Keratinocyte (primary cell): ENCODE measurements around the gene CYP20A1. TPM values are rescaled to one million over a fixed set of nuclear protein-coding genes. Genes with fewer than 3 reads are reported as not detected.
"Not testable (repeated sequence)": the region's sequence is repeated elsewhere in the genome, so short reads cannot be mapped to it uniquely, and the experiment has no call there.

Experiments used
- DNase-seq: peaks from one replicate; pipeline ENCODE4 v3.0.0-alpha.2; 2011; ENCODE audit warnings: low read depth, missing footprints, low spot score
- FAIRE-seq: peaks from 2 replicates; lab custom pipeline; 2011; peaks lifted over from hg19 to GRCh38; lab: Jason Lieb, UNC
- H2AFZ ChIP-seq: 2 replicates; pipeline ENCODE4 v1.6.0; 2012; ENCODE audit warnings: low read length, control low read depth, inconsistent platforms; ENCODE audit not compliant: control insufficient read depth
- H3K27ac ChIP-seq: 2 replicates; pipeline ENCODE4 v1.5.1; 2011; ENCODE audit warnings: low read length; ENCODE audit not compliant: control insufficient read depth, insufficient read depth
- H3K27me3 ChIP-seq: 3 replicates; pipeline ENCODE4 v1.6.0; 2011; ENCODE audit warnings: low read length; ENCODE audit not compliant: control insufficient read depth, insufficient read depth; ENCODE audit errors: extremely low read depth
- H3K36me3 ChIP-seq, 2 experiments: 2 replicates in 1 of 2; 3 replicates in 1 of 2; pipeline ENCODE4 v1.5.1; 2011; ENCODE audit warnings: low read length in 2 of 2, mild to moderate bottlenecking in 1 of 2; ENCODE audit not compliant: control insufficient read depth in 2 of 2, insufficient read depth in 2 of 2; ENCODE audit errors: extremely low read depth in 1 of 2
- H3K4me1 ChIP-seq: 3 replicates; pipeline ENCODE4 v1.5.1; 2011; ENCODE audit warnings: low read length; ENCODE audit not compliant: control insufficient read depth, insufficient read depth; ENCODE audit errors: extremely low read depth
- H3K4me2 ChIP-seq: 3 replicates; pipeline ENCODE4 v1.6.0; 2011; ENCODE audit warnings: low read depth, low read length; ENCODE audit not compliant: control insufficient read depth, insufficient read depth; ENCODE audit errors: extremely low read depth
- H3K4me3 ChIP-seq, 3 experiments: fragments of 200-600 bp in 1 of 3; sonication (generic) in 1 of 3; 2 replicates in 2 of 3; 3 replicates in 1 of 3; pipeline ENCODE4 v1.5.1; 2011 to 2016; ENCODE audit warnings: low read length in 3 of 3, mild to moderate bottlenecking in 3 of 3, control low read depth in 2 of 3, inconsistent platforms in 1 of 3, low read depth in 1 of 3, mixed read lengths in 1 of 3, mixed run types in 1 of 3, moderate library complexity in 1 of 3; ENCODE audit not compliant: control insufficient read depth in 2 of 3, insufficient read depth in 2 of 3; ENCODE audit errors: extremely low read depth in 1 of 3
- H3K79me2 ChIP-seq: 2 replicates; pipeline ENCODE4 v1.6.0; 2012; ENCODE audit warnings: low read length; ENCODE audit not compliant: control insufficient read depth, insufficient read depth
- H3K9ac ChIP-seq: 3 replicates; pipeline ENCODE4 v1.6.0; 2011; ENCODE audit warnings: low read length; ENCODE audit not compliant: control insufficient read depth, insufficient read depth; ENCODE audit errors: extremely low read depth
- H3K9me1 ChIP-seq: 3 replicates; pipeline ENCODE4 v1.6.0; 2011; ENCODE audit warnings: low read length; ENCODE audit not compliant: control insufficient read depth, insufficient read depth; ENCODE audit errors: extremely low read depth
- H3K9me3 ChIP-seq: 2 replicates; pipeline ENCODE4 v1.5.1; 2012; ENCODE audit warnings: low read depth, low read length; ENCODE audit not compliant: control insufficient read depth
- H4K20me1 ChIP-seq: 3 replicates; pipeline ENCODE4 v1.6.0; 2011; ENCODE audit warnings: low read length; ENCODE audit not compliant: control insufficient read depth, insufficient read depth; ENCODE audit errors: extremely low read depth
- EZH2 ChIP-seq: IDR thresholded peaks from one replicate; pipeline ENCODE4 v1.6.1; 2012; ENCODE audit warnings: inconsistent platforms, mild to moderate bottlenecking, low read length, moderate library complexity
- dilution Hi-C: fragments of 300-500 bp; cut with MboI; formaldehyde crosslinking; loops from one replicate; pipeline ENCODE4 v1.7.0; 2020; ENCODE audit warnings: low sequenced_read_pairs; ENCODE audit not compliant: extremely low pct_ligation_motif_present
- polyA plus RNA-seq, 5 experiments: library from polyadenylated mRNA; depleted of rRNA in 3 of 5; stranded (reverse) in 3 of 5; stranded (forward) in 1 of 5; unstranded in 1 of 5; fragments of >200 nt; gene quantifications; 1 replicate in 1 of 5; 2 replicates in 3 of 5; 3 replicates in 1 of 5; pipeline versions ENCODE4 v1.2.1 to v1.2.3, GENCODE V29; 2011 to 2012; ENCODE audit warnings: missing spikeins in 2 of 5, low read depth in 1 of 5, low replicate concordance in 1 of 5
- TF ChIP-seq, protein P1 (sequence below), 3 experiments: IDR thresholded peaks in 1 of 3; conservative IDR thresholded peaks in 1 of 3; optimal IDR thresholded peaks in 1 of 3; 2 replicates in 2 of 3; 3 replicates in 1 of 3; pipeline versions ENCODE3 to v1.5.1; 2011; ENCODE audit warnings: low read length in 3 of 3, mild to moderate bottlenecking in 3 of 3, moderate library complexity in 2 of 3, control low read depth in 1 of 3, inconsistent platforms in 1 of 3; ENCODE audit not compliant: insufficient read depth in 2 of 3; ENCODE audit errors: extremely low read depth in 1 of 3

CYP20A1 gene
- polyA plus RNA-seq, 1 donor (not counting 4 experiments of a cell fraction or from before 2014, with no cell fraction given) = 8.9 TPM

- no peaks in the 10 kb centered on the region for H3K9me1 ChIP-seq
- H3K4me2 ChIP-seq = no peak overlapping the region
- H3K27me3 ChIP-seq = no peaks in the 10 kb centered on the region
- H3K79me2 ChIP-seq = no peaks in the 10 kb centered on the region
- DNase-seq = no peak
- H3K36me3 ChIP-seq = peaks cover 3% of the 10 kb centered on the region in 2 experiments
- no peak overlapping the region for H2AFZ ChIP-seq
- no peaks in the 10 kb centered on the region for H4K20me1 ChIP-seq
- no peak overlapping the region for H3K9ac ChIP-seq
- dilution Hi-C loops = no loop called here
- TF ChIP-seq EZH2 = no peak
- TF ChIP-seq, protein P1, sequence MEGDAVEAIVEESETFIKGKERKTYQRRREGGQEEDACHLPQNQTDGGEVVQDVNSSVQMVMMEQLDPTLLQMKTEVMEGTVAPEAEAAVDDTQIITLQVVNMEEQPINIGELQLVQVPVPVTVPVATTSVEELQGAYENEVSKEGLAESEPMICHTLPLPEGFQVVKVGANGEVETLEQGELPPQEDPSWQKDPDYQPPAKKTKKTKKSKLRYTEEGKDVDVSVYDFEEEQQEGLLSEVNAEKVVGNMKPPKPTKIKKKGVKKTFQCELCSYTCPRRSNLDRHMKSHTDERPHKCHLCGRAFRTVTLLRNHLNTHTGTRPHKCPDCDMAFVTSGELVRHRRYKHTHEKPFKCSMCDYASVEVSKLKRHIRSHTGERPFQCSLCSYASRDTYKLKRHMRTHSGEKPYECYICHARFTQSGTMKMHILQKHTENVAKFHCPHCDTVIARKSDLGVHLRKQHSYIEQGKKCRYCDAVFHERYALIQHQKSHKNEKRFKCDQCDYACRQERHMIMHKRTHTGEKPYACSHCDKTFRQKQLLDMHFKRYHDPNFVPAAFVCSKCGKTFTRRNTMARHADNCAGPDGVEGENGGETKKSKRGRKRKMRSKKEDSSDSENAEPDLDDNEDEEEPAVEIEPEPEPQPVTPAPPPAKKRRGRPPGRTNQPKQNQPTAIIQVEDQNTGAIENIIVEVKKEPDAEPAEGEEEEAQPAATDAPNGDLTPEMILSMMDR (optimal IDR thresholded peaks at IDR 0.05 in 1 of 3, IDR thresholded peaks at IDR 0.05 in 1 of 3, conservative IDR thresholded peaks at IDR 0.05 in 1 of 3; ENCODE audit: extremely low read depth in 1 of 3, insufficient read depth in 2 of 3, low read length in 3 of 3) = no peak
- no peaks in the 10 kb centered on the region for H3K4me1 ChIP-seq
- no peak overlapping the region for H3K27ac ChIP-seq
- H3K4me3 ChIP-seq = no peak overlapping the region
- FAIRE-seq = no peak
- H3K9me3 ChIP-seq = no peaks in the 10 kb centered on the region
Measured at GRCh38 chr2:203286532-203286931, 47.7 kb downstream of the CYP20A1 start.

GRCh38 chr2:203301667-203302066, 62.8 kb downstream of the CYP20A1 start:
- H3K4me3 ChIP-seq = no peak overlapping the region
- FAIRE-seq = no peak
- H3K9ac ChIP-seq = no peak overlapping the region
- no peaks in the 10 kb centered on the region for H3K27me3 ChIP-seq
- dilution Hi-C loops = no loop called here
- no peak overlapping the region for H2AFZ ChIP-seq
- TF ChIP-seq, protein P1 (optimal IDR thresholded peaks at IDR 0.05 in 1 of 3, IDR thresholded peaks at IDR 0.05 in 1 of 3, conservative IDR thresholded peaks at IDR 0.05 in 1 of 3; ENCODE audit: extremely low read depth in 1 of 3, insufficient read depth in 2 of 3, low read length in 3 of 3) = no peak
- TF ChIP-seq EZH2 = no peak
- H3K9me3 ChIP-seq = no peaks in the 10 kb centered on the region
- H3K4me1 ChIP-seq = no peaks in the 10 kb centered on the region
- H3K36me3 ChIP-seq = peaks cover 1 to 4% of the 10 kb centered on the region in 2 experiments
- no peak for DNase-seq
- H3K79me2 ChIP-seq = no peaks in the 10 kb centered on the region
- H3K4me2 ChIP-seq = no peak overlapping the region
- H3K9me1 ChIP-seq = no peaks in the 10 kb centered on the region
- H3K27ac ChIP-seq = no peak overlapping the region
- H4K20me1 ChIP-seq = no peaks in the 10 kb centered on the region

DNA sequence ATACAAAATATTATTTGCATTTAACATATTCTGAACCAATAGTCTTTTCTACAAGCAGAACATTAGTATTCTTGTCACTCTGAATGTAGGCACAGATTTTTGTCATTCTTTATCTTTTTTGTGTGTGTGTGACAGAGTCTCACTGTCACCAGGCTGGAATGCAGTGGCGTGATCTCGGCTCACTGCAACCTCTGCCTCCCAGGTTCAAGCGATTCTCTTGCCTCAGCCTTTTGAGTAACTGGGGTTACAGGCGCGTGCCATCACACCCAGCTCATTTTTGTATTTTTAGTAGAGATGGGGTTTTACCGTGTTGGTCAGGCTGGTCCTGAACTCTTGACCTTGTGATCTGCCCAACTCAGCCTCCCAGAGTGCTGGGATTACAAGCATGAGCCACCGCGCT, 63.8 kb downstream of the CYP20A1 start:
- H3K27ac ChIP-seq, H3K9me3 ChIP-seq, H3K9ac ChIP-seq, H4K20me1 ChIP-seq, H3K4me3 ChIP-seq, H2AFZ ChIP-seq, DNase-seq, H3K27me3 ChIP-seq, FAIRE-seq, H3K4me2 ChIP-seq, H3K4me1 ChIP-seq, dilution Hi-C loops, H3K79me2 ChIP-seq, H3K36me3 ChIP-seq, H3K9me1 ChIP-seq: not testable (repeated sequence)
